Central memory CD8-positive, alpha-beta T cell (primary cell): ENCODE data around the gene HOXD9.

Source experiments
- ATAC-seq: fragments of 150-1000 bp; cut with Tn5 transposase; replicated peaks from 2 replicates; pipeline ENCODE4 v1.10.0; 2022; ENCODE audit warnings: mild to moderate bottlenecking, moderate FRiP score, moderate number of reproducible peaks; ENCODE audit not compliant: poor library complexity, severe bottlenecking; ENCODE audit errors: extremely low read depth
- DNase-seq, 2 donors: peaks; one replicate each; pipeline ENCODE4 v3.0.0; 2021; ENCODE audit warnings: low spot score in 2 of 2
- H3K27ac Mint-ChIP-seq: one replicate; pipeline ENCODE4 v1.8.0; 2022; ENCODE audit warnings: low read depth, mild to moderate bottlenecking, moderate library complexity, mixed read lengths
- H3K27me3 Mint-ChIP-seq: one replicate; pipeline ENCODE4 v1.8.0; 2022; ENCODE audit warnings: mixed read lengths
- H3K36me3 Mint-ChIP-seq: one replicate; pipeline ENCODE4 v1.8.0; 2022; ENCODE audit warnings: mild to moderate bottlenecking, moderate library complexity, mixed read lengths; ENCODE audit not compliant: insufficient read depth
- H3K4me1 Mint-ChIP-seq: one replicate; pipeline ENCODE4 v1.8.0; 2022; ENCODE audit warnings: mixed read lengths
- H3K4me3 Mint-ChIP-seq: one replicate; pipeline ENCODE4 v1.8.0; 2022; ENCODE audit warnings: mild to moderate bottlenecking, moderate library complexity, mixed read lengths
- H3K9me3 Mint-ChIP-seq: one replicate; pipeline ENCODE4 v1.8.0; 2022; ENCODE audit warnings: mixed read lengths

The HOXD9 gene

GRCh38 chr2:176114930-176115625 lies 7.4 kb upstream of the HOXD9 start:
- Mint-ChIP-seq H3K4me3 (no peak overlapping the region), H3K27ac (no peak overlapping the region), H3K36me3 (peaks cover 19% of the 10 kb centered on the region), H3K27me3 (peaks cover 96% of the 10 kb centered on the region), H3K4me1 (peaks cover 16% of the 10 kb centered on the region), H3K9me3 (no peaks in the 10 kb centered on the region)
- ATAC-seq (no peak), DNase-seq (no peak)

GRCh38 chr2:176115883-176116813 lies 6.4 kb upstream of the HOXD9 start, which contains the start of gene HOXD10:
HOXD10 (plus strand) TSS chr2:176116778; CDS start chr2:176116834, 56 bp downstream.
- Mint-ChIP-seq H3K27ac (peak within 1 kb of the TSS; percentile 21), H3K27me3 (peaks cover 96% of the 10 kb centered on the region), H3K9me3 (no peaks in the 10 kb centered on the region)

GRCh38 chr2:176117162-176117822 lies 5.2 kb upstream of the HOXD9 start:
- no peak for ATAC-seq
- peaks cover 16% of the 10 kb centered on the region for H3K4me1 Mint-ChIP-seq
- peaks cover 89% of the 10 kb centered on the region for H3K27me3 Mint-ChIP-seq
- peak overlapping the region; percentile 21 for H3K27ac Mint-ChIP-seq
- peaks cover 22% of the 10 kb centered on the region for H3K36me3 Mint-ChIP-seq
- H3K4me3 Mint-ChIP-seq, result no peak overlapping the region
- DNase-seq, result no peak
- H3K9me3 Mint-ChIP-seq, result no peaks in the 10 kb centered on the region

More at GRCh38 chr2:176115883-176116813, 6.4 kb upstream of the HOXD9 start, which contains the start of gene HOXD10:
- DNase-seq, result no peak
- Mint-ChIP-seq H3K4me3 (no peak within 1 kb of the TSS), H3K4me1 (peaks cover 16% of the 10 kb centered on the region), H3K36me3 (peaks cover 22% of the 10 kb centered on the region)
- no peak for ATAC-seq

DNA sequence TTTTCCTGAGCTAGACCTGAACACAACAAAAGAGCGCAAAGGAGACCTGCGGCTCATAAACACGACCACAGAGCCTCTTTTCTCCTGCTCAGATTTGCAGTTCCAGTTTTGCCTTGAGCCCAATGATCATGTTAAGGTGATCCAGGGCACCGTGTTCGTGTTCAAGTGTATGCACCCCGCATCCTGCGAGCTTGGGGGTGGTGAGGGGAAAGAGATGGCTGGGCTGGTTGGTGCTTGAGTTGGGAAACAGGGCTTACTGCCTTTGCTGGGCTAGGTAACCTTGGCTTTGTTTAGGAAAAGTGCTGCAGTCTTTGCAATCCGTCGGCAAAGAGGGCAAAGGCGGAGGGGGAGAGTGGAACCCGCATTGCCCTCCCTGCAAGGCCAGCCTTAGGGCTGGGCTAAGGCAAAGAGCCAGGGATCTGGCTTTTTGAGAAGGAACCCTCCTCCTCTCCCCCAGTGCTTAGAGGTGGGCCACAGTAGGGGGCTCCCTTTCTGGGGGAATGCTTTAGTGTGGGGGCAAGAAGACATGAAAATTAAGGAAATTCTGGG lies 4.6 kb upstream of the HOXD9 start:
- Mint-ChIP-seq H3K4me3 (no peak overlapping the region), H3K4me1 (peaks cover 16% of the 10 kb centered on the region), H3K27me3 (peaks cover 83% of the 10 kb centered on the region), H3K9me3 (no peaks in the 10 kb centered on the region), H3K36me3 (peaks cover 19% of the 10 kb centered on the region), H3K27ac (no peak overlapping the region)
- ATAC-seq (no peak), DNase-seq (no peak)

DNA sequence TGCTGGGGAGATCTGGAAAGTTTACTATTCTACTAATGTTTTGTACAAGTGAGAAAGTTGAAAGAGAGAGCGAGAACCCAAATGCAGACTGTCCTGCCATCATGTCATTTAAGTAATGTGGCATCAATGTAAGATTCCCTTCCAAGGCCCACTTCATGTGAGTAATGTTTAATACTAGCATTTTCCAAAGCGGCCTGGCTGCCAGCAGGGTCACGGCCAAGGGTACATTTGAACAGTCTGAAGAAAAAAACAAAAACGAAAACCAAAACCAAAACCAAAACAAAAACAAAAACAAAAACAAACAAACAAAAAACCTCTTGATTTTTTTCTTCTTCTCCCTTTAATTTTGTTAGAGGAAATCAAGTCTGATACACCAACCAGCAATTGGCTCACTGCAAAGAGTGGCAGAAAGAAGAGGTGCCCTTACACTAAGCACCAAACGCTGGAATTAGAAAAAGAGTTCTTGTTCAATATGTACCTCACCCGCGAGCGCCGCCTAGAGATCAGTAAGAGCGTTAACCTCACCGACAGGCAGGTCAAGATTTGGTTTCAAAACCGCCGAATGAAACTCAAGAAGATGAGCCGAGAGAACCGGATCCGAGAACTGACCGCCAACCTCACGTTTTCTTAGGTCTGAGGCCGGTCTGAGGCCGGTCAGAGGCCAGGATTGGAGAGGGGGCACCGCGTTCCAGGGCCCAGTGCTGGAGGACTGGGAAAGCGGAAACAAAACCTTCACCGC lies 3.7 kb upstream of the HOXD9 start:
- no peak for DNase-seq
- H3K27ac Mint-ChIP-seq, result no peak overlapping the region

GRCh38 chr2:176120364-176121189 lies 1.9 kb upstream of the HOXD9 start:
- peaks cover 85% of the 10 kb centered on the region for H3K27me3 Mint-ChIP-seq
- peaks cover 24% of the 10 kb centered on the region for H3K36me3 Mint-ChIP-seq
- no peak overlapping the region for H3K4me3 Mint-ChIP-seq
- no peak for DNase-seq
- ATAC-seq, result no peak
- H3K4me1 Mint-ChIP-seq, result peaks cover 16% of the 10 kb centered on the region
- H3K9me3 Mint-ChIP-seq, result no peaks in the 10 kb centered on the region
- H3K27ac Mint-ChIP-seq, result no peak overlapping the region

More for the DNA sequence above, 3.7 kb upstream of the HOXD9 start:
- ATAC-seq, result no peak
- Mint-ChIP-seq H3K9me3 (no peaks in the 10 kb centered on the region), H3K27me3 (peaks cover 81% of the 10 kb centered on the region), H3K36me3 (peaks cover 22% of the 10 kb centered on the region), H3K4me3 (peak overlapping the region; percentile 36), H3K4me1 (peaks cover 16% of the 10 kb centered on the region)

GRCh38 chr2:176121190-176122051 lies 1.1 kb upstream of the HOXD9 start:
- ATAC-seq (no peak), DNase-seq (no peak)
- peaks cover 23% of the 10 kb centered on the region for H3K36me3 Mint-ChIP-seq
- no peak overlapping the region for H3K4me3 Mint-ChIP-seq
- H3K9me3 Mint-ChIP-seq, result no peaks in the 10 kb centered on the region
- peaks cover 85% of the 10 kb centered on the region for H3K27me3 Mint-ChIP-seq
- H3K4me1 Mint-ChIP-seq, result peaks cover 16% of the 10 kb centered on the region
- no peak overlapping the region for H3K27ac Mint-ChIP-seq

GRCh38 chr2:176122052-176122682 lies 352 bp upstream of the HOXD9 start:
- peaks cover 85% of the 10 kb centered on the region for H3K27me3 Mint-ChIP-seq
- H3K27ac Mint-ChIP-seq, result no peak overlapping the region
- H3K36me3 Mint-ChIP-seq, result peaks cover 19% of the 10 kb centered on the region
- no peaks in the 10 kb centered on the region for H3K9me3 Mint-ChIP-seq
- H3K4me1 Mint-ChIP-seq, result peaks cover 16% of the 10 kb centered on the region
- no peak for ATAC-seq
- H3K4me3 Mint-ChIP-seq, result no peak overlapping the region
- no peak for DNase-seq

DNA sequence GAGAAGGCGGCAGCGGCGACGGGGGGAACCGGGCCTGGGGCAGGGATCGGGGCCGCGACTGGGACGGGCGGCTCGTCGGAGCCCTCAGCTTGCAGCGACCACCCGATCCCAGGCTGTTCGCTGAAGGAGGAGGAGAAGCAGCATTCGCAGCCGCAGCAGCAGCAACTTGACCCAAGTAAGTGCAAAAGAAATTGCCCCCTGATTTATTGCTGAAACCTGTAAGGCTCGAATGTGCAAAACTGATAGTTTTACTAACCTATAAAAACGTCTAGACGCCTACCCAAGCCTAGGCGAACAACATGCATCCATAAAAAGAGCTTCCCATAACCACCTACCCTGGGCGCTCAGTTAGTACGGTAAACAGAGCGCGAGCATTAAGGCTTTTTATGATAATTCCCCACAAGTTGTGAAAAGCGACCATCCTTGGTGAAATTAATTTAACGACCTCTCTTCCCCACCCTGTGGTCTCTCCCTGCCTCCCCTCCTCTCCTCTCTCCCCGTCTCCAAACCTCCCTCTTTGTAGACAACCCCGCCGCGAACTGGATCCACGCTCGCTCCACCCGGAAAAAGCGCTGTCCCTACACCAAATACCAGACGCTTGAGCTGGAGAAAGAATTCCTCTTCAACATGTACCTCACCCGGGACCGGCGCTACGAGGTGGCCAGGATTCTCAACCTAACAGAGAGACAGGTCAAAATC lies 1.0 kb downstream of the HOXD9 start:
- H3K36me3 Mint-ChIP-seq, result peaks cover 26% of the 10 kb centered on the region
- DNase-seq (no peak), ATAC-seq (no peak)
- no peak overlapping the region for H3K27ac Mint-ChIP-seq
- H3K9me3 Mint-ChIP-seq, result no peaks in the 10 kb centered on the region
- peaks cover 85% of the 10 kb centered on the region for H3K27me3 Mint-ChIP-seq
- no peak overlapping the region for H3K4me3 Mint-ChIP-seq
- peaks cover 18% of the 10 kb centered on the region for H3K4me1 Mint-ChIP-seq
